Spleen (tissue), 7 donors: ENCODE results near the gene SMCP.

ENCODE experiments used
- CTCF ChIP-seq, 11 experiments: fragments of 200-600 bp in 7 of 11; fragments of 450-650 bp in 4 of 11; sonication (generic) in 4 of 11; IDR thresholded peaks in 8 of 11; conservative IDR thresholded peaks in 3 of 11; 1 replicate in 7 of 11; 2 replicates in 4 of 11; pipeline versions ENCODE4 v1.4.0 to v1.8.0; 2016 to 2021; ENCODE audit warnings: antibody characterized with exemption in 11 of 11, inconsistent platforms in 4 of 11, mild to moderate bottlenecking in 1 of 11
- POLR2AphosphoS5 ChIP-seq, 3 donors: sonication (generic); formaldehyde crosslinking; IDR thresholded peaks; one replicate each; pipeline ENCODE4 v1.5.1; 2017; ENCODE audit warnings: antibody characterized with exemption in 3 of 3
- donor health status: DM: no; HTN: no; CAD: no; lungs with moderate emphysema.
- donor health status: DM: no; HTN: no; CAD: no.
- donor health status: DM: no; HTN: no; CAD: no.

GRCh38 chr1:152870831-152871730, 7.0 kb upstream of the SMCP start:
- no peak for TF ChIP-seq POLR2AphosphoS5 (IDR thresholded peaks at IDR 0.05)
- peak in 1 of 11 experiments; percentile 17 for TF ChIP-seq CTCF (IDR thresholded peaks at IDR 0.05 in 8 of 11, conservative IDR thresholded peaks at IDR 0.05 in 3 of 11)
